Left hindlimb (tissue), 1 donor: ENCODE results near the gene ZFHX3.

ENCODE experiments used
- DNase-seq: peaks from one replicate; pipeline ENCODE4 v3.0.0-alpha.2; 2018

The ZFHX3 gene

DNA sequence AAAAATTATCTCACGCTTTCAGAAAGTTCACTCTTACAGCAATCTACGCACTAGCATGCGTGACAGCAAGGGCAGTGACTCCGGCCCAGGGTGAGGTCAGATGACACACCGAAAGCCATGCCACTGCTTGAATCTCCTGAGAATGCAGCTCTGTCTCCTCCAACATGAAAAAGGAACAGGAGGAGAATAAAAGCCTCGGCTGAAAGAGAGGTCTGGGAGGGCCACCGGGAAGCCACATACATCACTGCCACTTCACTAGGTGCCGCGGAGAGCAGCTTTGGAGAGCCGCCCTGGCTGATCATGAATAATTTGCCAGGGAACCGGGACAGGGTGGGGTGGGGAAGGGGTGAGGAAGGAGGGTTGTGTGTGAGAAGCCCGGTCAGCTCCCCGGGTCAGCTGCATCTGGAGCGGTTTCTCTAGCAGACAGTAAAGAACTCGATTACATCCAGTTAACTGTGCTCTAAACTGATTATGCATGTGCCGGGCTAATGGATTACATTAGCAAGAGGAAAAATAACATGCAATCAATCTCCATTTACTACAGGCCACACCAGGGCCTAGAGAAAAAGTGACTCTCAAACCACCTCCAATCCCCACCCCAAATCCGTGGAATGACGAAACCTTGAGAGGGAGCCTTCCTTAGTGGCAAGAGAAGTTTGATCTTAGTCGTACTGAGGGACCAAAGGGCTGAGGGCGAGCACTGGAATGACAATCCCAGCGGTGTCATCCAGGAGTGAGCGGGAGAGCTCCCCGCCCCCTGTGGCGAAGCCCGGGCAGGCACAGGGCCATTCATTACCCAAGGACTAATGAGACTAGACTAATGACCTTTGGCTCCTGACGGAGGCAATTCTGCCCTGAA lies 100.3 kb downstream of the ZFHX3 start:
- no peak for DNase-seq

DNA sequence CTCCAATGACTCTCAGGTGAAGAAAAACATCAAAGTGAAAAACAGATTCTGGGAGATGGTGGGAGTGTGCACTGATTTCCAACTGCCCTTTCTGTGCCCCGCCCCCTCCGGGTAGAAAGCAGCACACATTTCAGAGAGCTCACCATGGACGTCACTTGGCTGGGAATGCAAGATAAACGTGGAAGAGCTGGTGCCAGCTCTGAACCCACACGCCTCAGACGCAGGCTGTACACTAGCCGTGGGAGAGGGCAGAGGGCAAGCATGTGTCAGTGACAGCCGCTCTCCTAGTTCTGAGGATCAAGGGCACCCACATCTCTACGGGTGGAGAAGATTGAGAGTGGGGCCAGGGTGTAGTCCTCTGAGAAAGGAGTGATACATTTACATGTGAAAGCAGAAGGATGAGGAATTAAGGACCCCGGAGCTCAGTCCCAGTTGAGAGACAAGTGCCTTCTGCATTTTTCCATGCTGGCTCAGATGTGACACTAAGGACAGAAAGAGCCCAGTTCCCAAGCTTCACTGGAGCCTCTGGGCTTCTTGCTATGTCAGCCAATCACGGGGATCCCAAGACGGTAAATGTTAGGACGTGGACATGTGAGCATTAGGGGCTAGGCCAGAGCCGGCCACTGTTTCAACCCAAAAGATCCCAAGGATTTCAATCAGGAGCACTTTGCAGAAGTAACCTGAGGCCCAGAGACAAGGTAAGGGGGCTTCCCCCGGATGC lies 101.3 kb downstream of the ZFHX3 start:
- no peak for DNase-seq

DNA sequence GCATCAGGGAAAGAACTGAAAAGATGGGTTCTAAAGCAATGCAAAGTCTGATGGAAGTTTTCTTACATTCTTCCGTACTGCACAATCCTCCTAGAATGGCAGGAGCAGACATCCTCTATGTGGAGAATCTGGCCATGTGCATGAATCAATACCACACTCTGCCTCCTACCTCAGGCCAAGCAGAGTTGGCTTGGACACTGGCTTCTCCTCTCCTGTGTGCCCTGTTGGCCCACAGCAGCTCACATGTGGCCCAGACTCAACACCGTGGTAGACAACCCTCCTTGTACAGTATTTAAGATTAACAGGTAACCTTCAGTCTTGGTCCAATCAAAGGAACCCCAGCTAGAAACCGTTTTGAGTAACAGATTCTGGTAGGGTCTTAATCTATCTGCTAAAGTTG lies 101.9 kb downstream of the ZFHX3 start:
- no peak for DNase-seq

DNA sequence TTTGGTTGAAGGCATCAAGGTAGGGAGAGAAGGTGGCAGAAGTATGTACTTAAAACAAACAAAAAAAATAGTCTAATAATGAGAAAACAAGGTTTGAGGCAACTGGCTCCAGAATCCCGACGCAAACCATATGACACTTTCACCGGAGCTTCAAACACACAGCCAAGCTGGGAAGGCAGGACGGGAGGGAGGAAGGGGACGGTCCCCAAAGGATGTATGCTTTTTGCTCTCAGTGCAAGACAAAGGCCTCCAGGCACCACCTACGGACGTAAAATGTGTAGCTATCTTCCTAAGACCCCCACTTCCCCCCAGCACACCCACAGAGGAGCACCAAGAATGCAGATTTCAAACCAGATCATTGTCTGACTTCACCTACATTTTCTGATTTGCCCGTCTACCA lies 102.3 kb downstream of the ZFHX3 start:
- no peak for DNase-seq

DNA sequence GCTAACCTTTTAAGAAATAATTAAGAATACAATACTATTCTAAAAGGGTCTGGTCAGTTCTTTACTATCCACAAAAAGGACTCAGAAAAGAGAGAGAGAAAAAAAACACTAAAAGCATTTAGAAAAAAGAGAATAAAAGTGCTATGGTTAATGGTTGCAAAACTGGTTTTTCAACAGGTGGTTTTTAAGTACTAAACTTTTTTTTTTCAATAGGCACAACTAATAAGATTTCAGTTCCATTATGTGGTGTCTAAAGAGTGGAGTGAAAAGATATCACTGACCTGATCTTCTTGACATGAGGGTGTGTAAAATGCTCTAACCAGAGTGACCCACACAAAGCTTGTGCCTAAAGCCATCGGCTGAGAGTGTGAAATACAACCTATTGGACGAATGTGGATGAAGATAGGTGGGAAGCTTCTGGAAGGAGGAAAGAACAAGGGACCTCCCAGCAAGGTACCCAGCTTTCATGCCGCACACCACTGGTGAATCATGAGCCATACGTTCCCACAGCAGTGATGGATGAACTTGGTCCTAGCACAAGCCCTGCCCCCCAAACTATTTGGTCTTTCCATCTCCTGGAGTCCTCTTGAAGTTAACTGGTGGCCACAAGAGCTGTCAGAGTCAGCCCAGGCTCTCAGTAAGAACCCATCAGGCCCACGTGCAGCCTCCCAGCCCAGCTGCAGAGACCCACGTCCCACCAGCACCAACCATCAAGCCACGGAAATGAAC lies 103.0 kb downstream of the ZFHX3 start:
- no peak for DNase-seq

DNA sequence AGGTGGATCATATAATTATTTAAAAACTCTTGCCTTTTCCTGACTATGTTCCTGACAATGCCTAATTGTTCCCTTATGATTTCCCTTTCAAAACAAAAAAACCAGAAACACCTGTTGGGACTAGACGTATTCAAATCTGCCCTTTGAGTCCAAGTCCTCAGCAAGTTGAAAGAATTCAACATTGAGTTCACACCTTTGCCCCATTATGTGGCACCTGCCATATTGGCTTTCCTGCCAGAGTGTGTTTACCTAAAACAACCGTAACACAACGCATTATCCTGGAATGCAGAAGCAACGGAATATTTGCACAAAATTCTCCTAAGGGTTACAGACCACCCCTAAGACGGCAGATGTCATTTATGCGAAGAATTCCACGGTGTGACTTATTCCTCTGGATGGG lies 105.9 kb downstream of the ZFHX3 start:
- no peak for DNase-seq

DNA sequence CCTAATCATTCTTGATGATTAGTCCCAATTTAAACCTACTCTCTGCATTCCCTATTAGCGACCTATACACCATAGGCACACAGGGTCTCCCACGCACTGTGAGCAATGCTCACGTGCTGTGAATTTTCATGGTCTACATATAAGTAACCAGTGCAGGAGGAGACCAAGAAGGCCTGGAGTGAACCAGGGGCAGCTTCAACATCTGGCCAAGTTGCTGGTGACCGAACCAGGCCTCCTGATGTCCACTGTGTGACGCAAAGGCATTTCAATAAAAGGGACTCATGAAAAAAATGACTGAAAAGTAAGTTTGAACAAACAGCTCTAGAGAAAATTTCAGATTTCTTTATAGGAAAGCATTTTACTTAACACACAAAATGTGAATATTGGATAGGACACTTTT lies 107.0 kb downstream of the ZFHX3 start:
- DNase-seq, result no peak

DNA sequence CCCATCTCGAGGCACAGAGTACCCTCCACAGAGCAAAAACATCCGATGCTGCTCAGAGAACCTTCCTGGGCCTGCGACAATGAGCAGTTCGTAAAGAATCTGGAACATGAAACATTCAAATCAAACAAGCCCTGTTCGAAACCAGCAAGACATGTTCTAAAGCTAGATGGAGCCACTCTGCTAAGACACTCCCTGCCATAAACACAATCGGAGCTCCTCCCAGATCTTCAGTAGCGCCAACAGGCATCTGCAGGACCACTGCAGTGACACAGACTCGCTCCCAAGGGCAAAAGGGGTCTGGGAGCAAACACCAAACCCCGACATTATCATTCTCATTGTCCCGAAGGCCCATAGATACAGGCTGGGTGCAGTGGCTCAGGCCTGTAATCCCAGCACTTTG lies 108.7 kb downstream of the ZFHX3 start:
- DNase-seq, result no peak

DNA sequence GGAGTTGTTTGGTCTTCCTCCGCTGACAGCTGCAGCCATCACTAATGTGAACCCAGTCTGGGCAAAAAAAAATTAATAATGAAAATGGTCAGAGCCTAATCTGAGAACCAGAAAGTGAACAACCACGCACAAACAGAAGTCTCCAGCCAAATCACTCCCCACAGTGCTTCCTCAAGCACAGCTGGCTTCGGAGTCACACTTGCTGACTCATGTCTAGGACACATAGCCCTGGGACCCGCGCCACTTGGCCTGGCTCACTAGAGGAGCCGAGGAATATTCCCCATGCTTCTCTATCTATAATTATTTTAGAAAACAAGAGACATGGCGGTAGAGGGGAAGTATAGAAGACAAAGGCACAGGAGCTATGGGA lies 109.1 kb downstream of the ZFHX3 start:
- DNase-seq, result peak; percentile 86

DNA sequence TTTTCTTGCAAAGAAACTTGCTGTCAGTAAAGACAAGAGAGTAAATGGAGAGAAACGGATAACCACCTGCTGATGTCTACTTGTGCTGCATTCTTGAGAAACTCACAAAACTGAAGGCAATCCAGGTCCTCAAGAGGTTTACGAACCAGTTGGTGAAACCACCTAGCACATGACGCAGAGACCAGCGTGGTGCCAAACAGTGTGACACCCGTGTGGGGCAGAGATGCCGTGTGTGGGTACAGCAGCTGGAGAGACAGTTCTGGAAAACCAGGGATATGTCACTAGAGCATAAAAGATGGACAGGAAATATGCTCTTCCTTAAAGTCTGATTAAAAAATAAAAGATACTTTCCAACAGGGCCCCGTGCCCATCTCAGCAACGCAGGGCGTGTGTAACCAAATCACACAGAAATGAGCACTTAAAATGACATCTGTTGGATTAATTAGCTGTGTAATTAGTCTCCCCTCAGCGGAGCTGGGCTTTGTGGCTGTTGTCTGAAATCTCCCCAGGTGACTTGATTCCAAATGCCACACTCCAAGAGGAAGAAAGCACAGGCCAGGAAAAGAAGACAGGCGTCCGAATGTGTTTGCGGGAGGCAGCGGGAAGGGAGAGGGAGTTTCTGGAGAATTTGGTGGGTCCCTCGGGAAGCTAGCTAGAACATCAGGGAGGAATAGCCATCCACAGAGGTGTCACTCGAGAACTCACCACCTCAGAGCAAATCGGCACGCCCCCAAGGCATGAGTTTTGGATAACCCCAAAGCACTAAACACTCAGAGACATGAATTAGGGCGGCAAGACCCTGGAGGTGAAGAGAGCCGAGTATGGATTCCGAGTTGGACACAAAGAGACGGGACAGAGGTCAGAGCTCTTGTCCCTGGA lies 109.8 kb downstream of the ZFHX3 start:
- no peak for DNase-seq

DNA sequence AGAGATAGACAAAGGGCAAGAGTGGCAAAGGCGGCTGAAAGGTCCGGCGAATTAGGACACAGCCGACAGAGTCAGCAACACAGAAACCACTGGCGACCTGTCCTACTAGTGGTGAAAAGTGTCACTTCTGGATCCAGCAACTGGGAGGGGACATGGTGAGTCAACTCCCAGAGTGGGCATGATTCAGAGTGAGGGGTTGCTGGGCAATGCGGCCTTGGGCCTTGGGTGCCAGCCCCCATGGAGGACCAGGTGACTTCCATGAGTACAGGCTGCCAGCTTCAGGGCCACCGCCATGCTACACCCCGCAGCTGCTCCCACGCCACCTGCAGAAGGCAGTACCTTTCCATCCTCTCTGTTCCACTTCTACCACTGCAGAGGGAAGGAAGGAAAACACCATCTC lies 110.6 kb downstream of the ZFHX3 start:
- DNase-seq, result no peak

DNA sequence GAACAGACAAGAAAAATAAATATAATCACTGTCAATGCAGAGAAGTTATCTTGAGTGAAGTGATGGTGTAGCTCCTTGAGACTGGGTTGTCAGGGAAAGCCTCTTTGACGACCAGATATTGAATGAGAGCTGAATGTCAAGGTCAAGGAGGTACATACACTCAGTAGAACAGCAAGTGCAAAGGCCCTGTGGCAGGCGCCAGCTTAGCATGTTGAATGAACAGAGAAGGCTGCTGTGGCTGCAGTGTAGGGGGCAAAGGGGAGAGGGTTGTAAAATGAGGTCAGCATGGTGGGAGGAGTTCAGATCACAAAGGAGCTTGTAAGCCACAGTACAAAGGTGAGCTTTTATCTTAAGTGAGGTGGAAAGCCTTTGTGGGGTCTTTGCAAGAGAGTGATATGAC lies 111.5 kb downstream of the ZFHX3 start:
- no peak for DNase-seq

DNA sequence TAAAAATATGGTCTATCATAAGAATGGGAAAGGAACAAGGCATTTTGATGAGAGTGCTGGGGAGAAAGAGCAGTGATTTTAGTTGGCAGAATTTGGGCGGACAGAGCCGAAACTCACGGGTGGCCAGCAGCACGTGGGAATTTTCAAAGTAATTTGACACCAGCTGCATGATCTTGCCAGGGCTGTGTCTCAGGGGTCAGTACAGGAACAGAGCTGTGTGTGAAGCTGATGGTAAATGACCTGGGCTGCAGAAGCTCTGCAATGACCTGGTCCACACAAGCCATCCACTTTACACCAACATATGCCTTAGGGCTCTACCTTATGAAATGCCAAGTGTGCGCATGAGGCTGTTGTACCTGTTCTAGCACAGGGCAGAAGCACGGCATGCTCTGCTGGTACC lies 112.0 kb downstream of the ZFHX3 start:
- DNase-seq, result no peak

DNA sequence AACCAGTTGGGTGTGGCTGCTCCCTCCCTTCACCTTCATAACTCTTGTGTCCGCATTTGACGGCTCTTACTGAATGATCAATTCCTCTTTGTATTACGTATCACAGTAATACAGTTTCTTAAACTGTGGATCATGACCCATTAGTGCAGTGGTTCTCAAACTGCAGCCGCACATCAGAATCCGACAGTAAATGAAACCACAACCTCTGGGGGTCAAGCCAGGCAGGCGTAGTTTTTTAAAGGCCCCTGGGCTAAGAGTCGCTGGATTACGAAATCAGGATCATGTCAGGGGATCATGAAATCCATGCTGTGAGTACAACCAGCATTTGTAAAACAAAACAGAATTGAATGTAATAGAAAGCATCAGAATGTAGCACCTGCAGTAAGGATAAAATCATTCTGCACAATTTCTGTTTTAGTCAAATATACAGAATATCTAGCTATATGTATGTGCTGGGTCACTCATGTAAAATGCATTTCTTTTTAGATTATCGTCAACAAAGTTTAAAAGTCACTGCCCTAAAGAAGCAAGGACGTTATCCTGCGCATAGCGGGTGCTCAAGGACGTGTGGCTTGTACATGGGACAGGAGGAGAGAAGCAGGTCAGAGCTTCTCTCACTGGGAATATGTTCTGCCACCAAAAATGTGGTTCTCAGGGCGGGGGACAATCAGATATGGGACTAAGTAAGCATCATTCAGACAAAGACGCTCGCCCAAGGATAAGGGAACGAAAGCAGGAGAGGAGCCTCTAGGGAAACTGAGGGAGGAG lies 113.1 kb downstream of the ZFHX3 start:
- DNase-seq, result no peak

DNA sequence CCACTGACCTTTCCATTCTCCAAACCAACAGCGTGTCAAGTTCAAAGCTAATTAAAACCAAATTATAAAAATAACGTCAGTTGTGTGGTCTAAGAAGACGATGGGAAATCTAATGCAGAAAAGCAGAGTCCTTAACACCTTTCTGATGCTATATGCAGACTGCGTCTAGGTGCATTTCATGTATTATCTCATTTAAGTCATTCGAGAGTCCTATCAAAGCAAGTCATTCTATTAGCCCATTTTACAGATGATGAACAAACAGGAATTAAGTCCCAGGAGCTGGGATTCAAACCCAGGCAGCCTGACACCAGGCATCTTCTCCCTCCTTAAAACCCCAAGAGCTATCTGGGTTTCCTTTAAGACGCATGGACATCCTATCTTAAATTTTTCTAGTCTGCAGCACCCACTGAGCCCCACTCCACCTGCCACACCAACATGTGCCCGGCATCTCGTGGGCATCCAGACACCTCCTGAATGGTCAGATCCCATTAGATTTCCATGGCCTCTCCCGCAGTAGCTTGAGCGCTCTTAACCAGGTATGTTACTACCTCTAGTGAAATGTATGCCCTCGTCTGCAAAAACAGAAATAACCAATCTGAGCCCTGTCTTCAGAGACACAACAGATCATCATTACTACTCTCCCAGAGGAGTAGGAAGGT lies 115.1 kb downstream of the ZFHX3 start:
- no peak for DNase-seq

DNA sequence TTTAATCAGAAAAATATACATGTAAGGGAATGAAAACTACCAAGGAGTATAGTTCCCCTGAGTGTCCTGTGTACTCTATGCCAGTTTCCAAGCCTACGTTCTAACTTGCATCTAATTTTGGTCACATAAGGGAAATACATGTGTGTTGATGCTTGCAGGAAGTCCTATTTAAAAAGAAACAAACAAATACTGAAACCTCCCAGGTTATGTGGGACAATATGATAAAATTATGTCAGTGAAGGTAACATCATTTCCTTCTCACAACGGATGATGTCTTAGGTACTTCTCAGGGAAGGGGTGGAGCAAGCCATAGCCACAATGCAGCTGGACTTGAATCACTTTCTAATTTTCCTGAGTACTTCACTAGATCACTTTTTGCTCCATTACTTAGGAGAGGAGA lies 115.9 kb downstream of the ZFHX3 start:
- DNase-seq, result no peak

DNA sequence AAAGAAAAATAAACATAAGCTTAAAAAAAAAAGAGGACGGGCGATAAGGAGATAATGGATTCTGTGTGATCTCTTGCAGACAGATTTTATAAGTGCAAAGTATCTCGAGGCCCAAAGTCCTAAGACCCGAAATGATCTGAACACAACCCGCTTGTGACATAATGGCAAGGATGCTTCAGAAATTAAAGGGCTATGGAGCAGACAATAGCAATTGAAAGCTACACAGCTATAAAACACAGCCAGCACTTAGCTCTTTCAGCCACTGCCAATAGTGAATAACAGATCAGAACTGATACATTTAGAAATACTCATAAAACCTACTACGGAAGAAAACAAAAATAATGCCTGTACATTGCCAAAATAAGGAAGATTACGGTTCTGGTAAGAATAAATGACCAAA lies 117.5 kb downstream of the ZFHX3 start:
- no peak for DNase-seq

DNA sequence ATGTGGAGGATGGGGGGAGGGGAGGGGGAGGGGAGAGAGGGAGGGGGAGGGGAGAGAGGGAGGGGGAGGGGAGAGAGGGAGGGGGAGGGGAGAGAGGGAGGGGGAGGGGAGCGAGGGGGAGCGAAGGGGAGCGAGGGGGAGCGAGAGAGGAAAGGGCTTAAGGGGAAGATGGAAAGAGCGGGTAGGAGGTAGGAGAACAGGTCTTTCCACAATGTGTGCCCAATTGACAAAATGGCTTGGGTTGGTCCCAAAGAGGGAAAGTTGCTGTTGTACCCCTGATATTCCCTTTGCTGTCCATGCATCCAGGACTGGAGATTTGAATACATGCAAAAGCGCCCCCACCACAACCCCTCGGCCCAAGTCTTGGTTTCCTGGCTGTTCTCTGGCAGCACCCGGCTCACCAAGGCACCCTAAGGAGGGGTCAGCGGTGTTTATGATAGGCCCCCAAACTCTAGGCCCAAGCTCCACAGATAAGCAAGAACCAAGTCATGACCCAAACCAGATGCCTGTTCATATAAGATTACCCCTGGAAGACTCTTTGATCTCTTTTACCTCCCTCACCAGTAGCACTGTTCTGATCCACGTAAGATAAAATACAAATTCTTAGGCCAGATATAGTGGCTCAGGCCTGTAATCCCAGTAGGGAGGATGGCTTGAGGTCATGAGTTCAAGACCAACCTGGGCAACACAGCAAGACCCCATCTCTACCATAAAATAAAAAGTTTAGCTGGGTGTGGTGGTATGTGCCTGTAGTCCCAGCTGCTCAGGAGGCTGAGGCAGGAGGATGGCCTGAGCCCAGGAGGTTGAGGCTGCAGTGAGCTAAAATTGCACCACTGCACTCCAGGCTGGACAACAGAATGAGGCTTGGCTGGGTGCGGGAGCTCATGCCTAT lies 119.6 kb downstream of the ZFHX3 start:
- DNase-seq, result no peak

DNA sequence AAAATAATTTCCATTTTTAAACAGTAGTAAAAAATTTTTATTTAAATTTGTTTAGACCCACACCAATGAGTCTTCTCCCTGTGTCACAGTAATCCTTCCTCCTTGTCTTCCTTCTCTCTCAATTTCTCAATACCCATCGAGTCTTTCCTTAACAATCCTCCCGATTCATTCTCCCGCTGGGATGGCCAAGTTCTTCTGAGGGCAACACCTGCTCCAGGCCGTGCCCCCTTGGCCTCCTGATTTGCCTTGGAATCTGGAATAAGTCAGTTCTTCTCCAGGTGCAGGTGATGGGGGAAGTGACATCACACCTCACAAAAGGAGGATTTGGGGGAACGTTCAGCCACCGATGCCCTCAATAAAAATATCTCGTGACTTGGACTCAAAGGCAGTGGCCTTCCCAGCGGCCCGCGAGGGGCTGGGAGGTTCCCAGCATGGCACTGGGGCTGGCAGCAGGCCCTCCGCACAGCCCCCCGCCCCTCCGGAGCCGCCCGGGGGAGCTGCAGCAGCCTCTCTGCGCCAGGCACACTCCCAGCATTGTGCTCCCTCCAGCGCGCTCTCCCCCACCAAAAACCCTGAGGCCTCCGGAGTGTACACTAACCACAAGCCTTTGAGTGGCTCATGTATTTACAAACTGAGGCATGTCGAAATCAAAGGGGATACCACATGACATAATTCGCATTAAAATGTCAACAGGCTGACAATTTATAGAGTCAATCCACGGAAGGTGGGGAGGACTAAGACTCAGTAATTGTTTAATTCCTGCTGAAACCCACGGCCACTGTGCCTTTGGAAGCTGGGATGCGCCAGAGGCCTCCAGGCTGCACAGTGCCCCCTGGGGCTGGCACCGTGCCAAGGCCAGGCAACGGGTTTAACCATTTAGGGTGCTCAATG lies 120.5 kb downstream of the ZFHX3 start:
- peak; percentile 50 for DNase-seq
